Upper lobe of left lung (tissue), 4 donors: ENCODE data around the gene TBC1D9.

Source experiments
- EP300 ChIP-seq, 4 donors: sonication (generic); formaldehyde crosslinking; IDR thresholded peaks; one replicate each; pipeline ENCODE4 v1.5.1; 2017; ENCODE audit warnings: antibody characterized with exemption in 4 of 4, control low read depth in 2 of 4
- TF ChIP-seq, protein P1 (sequence below), 6 experiments: fragments of 450-650 bp in 4 of 6; fragments of 200-600 bp in 2 of 6; sonication (generic) in 2 of 6; IDR thresholded peaks; one replicate each; pipeline ENCODE4 v1.5.1; 2016 to 2019; ENCODE audit warnings: antibody characterized with exemption in 6 of 6

- TF ChIP-seq, protein P1, sequence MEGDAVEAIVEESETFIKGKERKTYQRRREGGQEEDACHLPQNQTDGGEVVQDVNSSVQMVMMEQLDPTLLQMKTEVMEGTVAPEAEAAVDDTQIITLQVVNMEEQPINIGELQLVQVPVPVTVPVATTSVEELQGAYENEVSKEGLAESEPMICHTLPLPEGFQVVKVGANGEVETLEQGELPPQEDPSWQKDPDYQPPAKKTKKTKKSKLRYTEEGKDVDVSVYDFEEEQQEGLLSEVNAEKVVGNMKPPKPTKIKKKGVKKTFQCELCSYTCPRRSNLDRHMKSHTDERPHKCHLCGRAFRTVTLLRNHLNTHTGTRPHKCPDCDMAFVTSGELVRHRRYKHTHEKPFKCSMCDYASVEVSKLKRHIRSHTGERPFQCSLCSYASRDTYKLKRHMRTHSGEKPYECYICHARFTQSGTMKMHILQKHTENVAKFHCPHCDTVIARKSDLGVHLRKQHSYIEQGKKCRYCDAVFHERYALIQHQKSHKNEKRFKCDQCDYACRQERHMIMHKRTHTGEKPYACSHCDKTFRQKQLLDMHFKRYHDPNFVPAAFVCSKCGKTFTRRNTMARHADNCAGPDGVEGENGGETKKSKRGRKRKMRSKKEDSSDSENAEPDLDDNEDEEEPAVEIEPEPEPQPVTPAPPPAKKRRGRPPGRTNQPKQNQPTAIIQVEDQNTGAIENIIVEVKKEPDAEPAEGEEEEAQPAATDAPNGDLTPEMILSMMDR (IDR thresholded peaks at IDR 0.05) = no peak
- TF ChIP-seq EP300 (IDR thresholded peaks at IDR 0.05) = no peak
Observed at GRCh38 chr4:140604544-140604943, 151.6 kb downstream of the TBC1D9 start.
